MM.1S (cell line): ENCODE data around the gene CHAF1B.
A peak's percentile ranks its signal among the peaks of the same experiment; 100 is the strongest.

ENCODE experiments used
- DNase-seq: peaks from one replicate; pipeline ENCODE4 v3.0.0-alpha.2; 2015
- H2AFZ ChIP-seq: fragments of 300-600 bp; sonication (generic); 2 replicates; pipeline ENCODE4 v1.6.0; 2016; ENCODE audit warnings: antibody characterized with exemption, low read length
- H3F3A ChIP-seq: fragments of 300-600 bp; sonication (generic); 2 replicates; pipeline ENCODE4 v1.6.1; 2016; ENCODE audit warnings: mild to moderate bottlenecking, antibody characterized with exemption, low read length, moderate library complexity, mixed read lengths; ENCODE audit not compliant: insufficient read depth
- H3K27ac ChIP-seq: fragments of 300-600 bp; sonication (generic); 2 replicates; pipeline ENCODE4 v1.5.1; 2016; ENCODE audit warnings: mild to moderate bottlenecking, low read length
- H3K27me3 ChIP-seq: fragments of 300-600 bp; sonication (generic); replicated peaks from 2 replicates; pipeline ENCODE4 v1.6.0; 2016; ENCODE audit warnings: low read length; ENCODE audit not compliant: insufficient read depth
- H3K36me3 ChIP-seq: fragments of 300-600 bp; sonication (generic); replicated peaks from 2 replicates; pipeline ENCODE4 v1.6.1; 2016; ENCODE audit warnings: mild to moderate bottlenecking, low read length, mixed read lengths; ENCODE audit not compliant: insufficient read depth
- H3K4me1 ChIP-seq: fragments of 300-600 bp; sonication (generic); 2 replicates; pipeline ENCODE4 v1.6.1; 2016; ENCODE audit warnings: low read length, mixed read lengths
- H3K4me2 ChIP-seq: fragments of 300-600 bp; sonication (generic); 2 replicates; pipeline ENCODE4 v1.6.0; 2016; ENCODE audit warnings: low read depth, low read length
- H3K4me3 ChIP-seq: fragments of 300-600 bp; sonication (generic); 2 replicates; pipeline ENCODE4 v1.5.1; 2016; ENCODE audit warnings: low read length, mixed read lengths
- H3K79me2 ChIP-seq: fragments of 300-600 bp; sonication (generic); 2 replicates; pipeline ENCODE4 v1.6.1; 2016; ENCODE audit warnings: mixed run types, low read length, mixed read lengths
- H3K9ac ChIP-seq: fragments of 300-600 bp; sonication (generic); 2 replicates; pipeline ENCODE4 v1.6.1; 2016; ENCODE audit warnings: low read length, mixed read lengths
- H3K9me2 ChIP-seq: fragments of 300-600 bp; sonication (generic); replicated peaks from 2 replicates; pipeline ENCODE4 v1.6.1; 2016; ENCODE audit warnings: mild to moderate bottlenecking, low read length, mixed read lengths; ENCODE audit not compliant: insufficient read depth
- H3K9me3 ChIP-seq: fragments of 300-600 bp; sonication (generic); replicated peaks from 2 replicates; pipeline ENCODE4 v1.6.1; 2016; ENCODE audit warnings: mild to moderate bottlenecking, low read length, mixed read lengths; ENCODE audit not compliant: insufficient read depth
- H4K20me1 ChIP-seq: fragments of 300-600 bp; sonication (generic); 2 replicates; pipeline ENCODE4 v1.6.1; 2016; ENCODE audit warnings: mild to moderate bottlenecking, low read length, moderate library complexity, mixed read lengths; ENCODE audit not compliant: insufficient read depth
- CTCF ChIP-seq: fragments of 300-600 bp; sonication (generic); IDR thresholded peaks from 2 replicates; pipeline ENCODE4 v1.5.1; 2016; ENCODE audit warnings: antibody characterized with exemption, low read length, mixed read lengths
- EZH2 ChIP-seq: fragments of 300-600 bp; sonication (generic); optimal IDR thresholded peaks from 2 replicates; pipeline ENCODE3; 2017; ENCODE audit warnings: low read depth, mild to moderate bottlenecking, antibody characterized with exemption, low read length, mixed read lengths
- EZH2phosphoT487 ChIP-seq: fragments of 300-600 bp; sonication (generic); IDR thresholded peaks from 2 replicates; pipeline ENCODE4 v1.6.1; 2018; ENCODE audit warnings: antibody characterized with exemption, low read length

Gene CHAF1B

DNA sequence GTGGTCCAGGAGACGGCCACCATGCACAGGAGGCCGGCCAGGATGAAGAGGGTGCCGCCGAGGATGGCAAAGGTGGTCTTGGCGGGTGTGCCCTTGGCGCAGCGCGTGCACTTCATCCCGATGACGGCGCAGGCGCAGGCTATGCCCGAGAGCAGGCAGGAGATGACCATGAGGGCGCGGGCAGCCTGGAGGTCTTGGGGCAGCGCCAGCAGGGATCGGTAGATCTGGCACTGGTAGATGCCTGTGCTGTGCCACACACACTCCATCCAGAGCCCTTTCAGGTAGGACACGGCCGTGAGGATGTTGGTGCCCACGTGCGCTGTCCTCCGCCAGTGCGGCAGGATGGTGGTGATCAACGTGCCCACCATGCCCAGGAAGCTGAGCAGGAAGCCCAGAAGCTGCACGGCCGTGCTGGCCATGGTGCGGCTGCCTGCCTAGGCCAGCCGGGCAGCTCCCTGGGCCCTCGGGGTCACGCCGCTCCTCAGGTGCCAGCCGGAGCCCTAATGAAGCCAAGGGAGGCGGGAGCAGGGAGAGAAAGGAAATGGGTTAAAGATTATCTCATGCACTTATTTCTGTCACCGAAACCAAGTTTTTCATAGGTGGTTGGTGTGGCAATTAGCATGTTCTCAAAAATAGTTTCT is 76.2 kb downstream of the CHAF1B start:
- Histone ChIP-seq H3K27ac (no peak overlapping the region), H3K36me3 (no peaks in the 10 kb centered on the region), H3K9me3 (no peaks in the 10 kb centered on the region), H3K4me1 (0 out of 2 replicates have a peak, but pooled peaks cover 6% of the 10 kb centered on the region), H3F3A (no peaks in the 10 kb centered on the region), H3K4me3 (no peak overlapping the region), H3K79me2 (no peaks in the 10 kb centered on the region), H3K27me3 (no peaks in the 10 kb centered on the region), H3K9me2 (no peaks in the 10 kb centered on the region), H3K4me2 (no peak overlapping the region), H4K20me1 (no peaks in the 10 kb centered on the region), H3K9ac (no peak overlapping the region), H2AFZ (peak overlapping the region; percentile 25; the same call in 1 of the 2 replicates)
- TF ChIP-seq EZH2phosphoT487 (no peak), CTCF (no peak), EZH2 (no peak)
- DNase-seq: no peak

DNA sequence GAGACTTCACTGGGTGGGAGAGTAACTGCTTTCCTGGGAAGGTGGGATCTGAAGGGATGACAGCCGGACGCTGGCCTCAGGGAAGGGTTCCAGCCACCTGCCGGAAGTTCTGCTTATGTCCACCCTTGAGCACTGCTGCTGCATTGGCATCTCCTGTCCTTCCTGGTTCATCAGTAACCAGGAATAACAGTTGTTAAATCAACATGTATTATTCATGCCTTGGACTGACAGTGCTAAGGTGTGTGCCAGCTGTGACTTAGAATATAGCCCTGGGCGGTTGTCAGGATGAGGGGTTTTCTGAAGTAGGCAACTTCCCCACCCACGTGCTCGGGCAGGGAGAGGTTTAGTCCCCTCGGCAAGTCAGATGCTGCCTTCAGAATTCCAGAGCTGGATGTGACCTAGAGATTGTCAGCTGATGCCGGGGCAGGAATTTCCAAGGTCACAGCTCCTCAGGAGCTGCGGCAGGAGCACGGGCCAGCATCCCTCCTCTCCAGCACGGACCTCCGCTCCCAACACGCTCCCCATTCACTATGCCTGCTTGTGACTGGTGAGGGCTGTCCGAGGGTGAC is 76.8 kb downstream of the CHAF1B start:
- Histone ChIP-seq H3K4me1 (0 out of 2 replicates have a peak, but pooled peaks cover 6% of the 10 kb centered on the region), H3K4me2 (no peak overlapping the region), H4K20me1 (no peaks in the 10 kb centered on the region), H3K9ac (no peak overlapping the region), H3F3A (no peaks in the 10 kb centered on the region), H3K79me2 (no peaks in the 10 kb centered on the region), H3K9me3 (no peaks in the 10 kb centered on the region), H3K9me2 (no peaks in the 10 kb centered on the region), H3K27ac (no peak overlapping the region), H3K4me3 (no peak overlapping the region), H3K27me3 (no peaks in the 10 kb centered on the region), H3K36me3 (no peaks in the 10 kb centered on the region), H2AFZ (peak overlapping the region; percentile 25; the same call in 1 of the 2 replicates)
- no peak for TF ChIP-seq EZH2
- no peak for TF ChIP-seq EZH2phosphoT487
- TF ChIP-seq CTCF: no peak
- DNase-seq: no peak

- Histone ChIP-seq H3K79me2 (no peaks in the 10 kb centered on the region), H3K27me3 (no peaks in the 10 kb centered on the region), H3K4me3 (no peak overlapping the region), H3K36me3 (no peaks in the 10 kb centered on the region), H3K27ac (no peak overlapping the region), H4K20me1 (no peaks in the 10 kb centered on the region), H3K9me2 (no peaks in the 10 kb centered on the region), H2AFZ (no peak overlapping the region), H3K4me2 (no peak overlapping the region), H3K4me1 (0 out of 2 replicates have a peak, but pooled peaks cover 6% of the 10 kb centered on the region), H3K9me3 (no peaks in the 10 kb centered on the region), H3K9ac (no peak overlapping the region), H3F3A (no peaks in the 10 kb centered on the region)
- no peak for DNase-seq
- TF ChIP-seq CTCF (no peak), EZH2phosphoT487 (no peak), EZH2 (no peak)
Measured at GRCh38 chr21:36463204-36463603, 78.0 kb downstream of the CHAF1B start.
